ENCODE measurements around the gene DEAF1. TPM values are rescaled to one million over a fixed set of nuclear protein-coding genes. Genes with fewer than 3 reads are reported as not detected.

Gene DEAF1
- total RNA-seq, 4 donors from 2014 or later, result 31.1 to 57.0 (median 39.6) TPM

- intact Hi-C loops (cut with DNase I; ENCODE audit: low total_unique reads), result no loop called here
- DNase-seq (ENCODE audit: low spot score in 2 of 2), result peak in 1 of 2 donors; percentile 86
- 93 to 94% methylated on average over 30 to 45 of the region's 45 CpGs for WGBS, 2 donors
- TF ChIP-seq POLR2A (IDR thresholded peaks at IDR 0.05) (no peak), CTCF (IDR thresholded peaks at IDR 0.05) (no peak)
- H3K4me3 ChIP-seq (ENCODE audit: low read depth, poor library complexity, severe bottlenecking), result no peak overlapping the region
These were observed 86.9 kb downstream of the DEAF1 start for GRCh38 chr11:607971-608659.

- no peak overlapping the region for H3K4me3 ChIP-seq (ENCODE audit: low read depth, poor library complexity, severe bottlenecking)
- intact Hi-C loops (cut with DNase I; ENCODE audit: low total_unique reads), result no loop called here
- WGBS, 2 donors, result 80 to 83% methylated on average over 23 to 35 of the region's 35 CpGs
- TF ChIP-seq POLR2A (IDR thresholded peaks at IDR 0.05) (no peak), CTCF (IDR thresholded peaks at IDR 0.05) (no peak)
- no peak for DNase-seq (ENCODE audit: low spot score in 2 of 2)
These were observed 87.8 kb downstream of the DEAF1 start for GRCh38 chr11:607020-607780.

- no peak overlapping the region for H3K4me3 ChIP-seq (ENCODE audit: low read depth, poor library complexity, severe bottlenecking)
- TF ChIP-seq POLR2A (IDR thresholded peaks at IDR 0.05) (no peak), CTCF (IDR thresholded peaks at IDR 0.05) (no peak)
- 42 to 67% methylated on average over 8 to 11 of the region's 19 CpGs for WGBS, 2 donors
- DNase-seq (ENCODE audit: low spot score in 2 of 2), result peak in 1 of 2 donors; percentile 87
- intact Hi-C loops (cut with DNase I; ENCODE audit: low total_unique reads), result no loop called here
These were observed 88.8 kb downstream of the DEAF1 start for GRCh38 chr11:606245-606644.

- intact Hi-C loops (cut with DNase I; ENCODE audit: low total_unique reads), result no loop called here
- WGBS, 2 donors, result 91 to 92% methylated on average over 29 to 31 of the region's 33 CpGs
- no peak for TF ChIP-seq CTCF (IDR thresholded peaks at IDR 0.05)
- no peak for TF ChIP-seq POLR2A (IDR thresholded peaks at IDR 0.05)
- peak in 1 of 2 donors; percentile 83 for DNase-seq (ENCODE audit: low spot score in 2 of 2)
- H3K4me3 ChIP-seq (ENCODE audit: low read depth, poor library complexity, severe bottlenecking), result no peak overlapping the region
These were observed 89.5 kb downstream of the DEAF1 start for GRCh38 chr11:605286-606129.

GRCh38 chr11:603154-603553 lies 91.9 kb downstream of the DEAF1 start:
- intact Hi-C loops (cut with DNase I; ENCODE audit: low total_unique reads), result no loop called here
- TF ChIP-seq CTCF (IDR thresholded peaks at IDR 0.05) (no peak), POLR2A (IDR thresholded peaks at IDR 0.05) (no peak)
- DNase-seq (ENCODE audit: low spot score in 2 of 2), result no peak
- H3K4me3 ChIP-seq (ENCODE audit: low read depth, poor library complexity, severe bottlenecking), result no peak overlapping the region
- WGBS, 2 donors, result 91 to 92% methylated on average over 13 of the region's 13 CpGs

Data from lower leg skin (tissue), 4 donors.